K562 (cell line): ENCODE measurements around the gene FANCI.

ENCODE experiments used
- BCLAF1 ChIP-seq, 2 experiments: fragments of 450-650 bp in 1 of 2; IDR thresholded peaks; 2 replicates each; pipeline ENCODE4 v1.6.1; 2011 to 2017; ENCODE audit warnings: low read depth in 2 of 2, antibody characterized with exemption in 1 of 2, borderline replicate concordance in 1 of 2, low read length in 1 of 2, mild to moderate bottlenecking in 1 of 2, mixed read lengths in 1 of 2; ENCODE audit not compliant: control insufficient read depth in 1 of 2
- BRF2 ChIP-seq: IDR thresholded peaks from 3 replicates; pipeline ENCODE4 v1.6.1; 2011; ENCODE audit warnings: borderline replicate concordance, mild to moderate bottlenecking; ENCODE audit not compliant: insufficient read length, insufficient read depth
- CHD2 ChIP-seq: IDR thresholded peaks from 2 replicates; pipeline ENCODE4 v1.6.1; 2011; ENCODE audit warnings: low read depth, low read length
- CTCF ChIP-seq, 3 experiments: IDR thresholded peaks in 2 of 3; conservative IDR thresholded peaks in 1 of 3; 2 replicates each; pipeline ENCODE4 v1.5.1; 2011 to 2012; ENCODE audit warnings: low read length in 3 of 3, mild to moderate bottlenecking in 3 of 3, control low read depth in 2 of 3, improper control_type of control experiment in 1 of 3, inconsistent platforms in 1 of 3, low read depth in 1 of 3, mixed read lengths in 1 of 3, moderate library complexity in 1 of 3; ENCODE audit not compliant: insufficient read depth in 2 of 3
- DNMT1 ChIP-seq: fragments of 450-650 bp; IDR thresholded peaks from 2 replicates; pipeline ENCODE4 v1.6.1; 2016; ENCODE audit warnings: antibody characterized with exemption, mild to moderate bottlenecking
- SMC3 ChIP-seq: conservative IDR thresholded peaks from 2 replicates; pipeline ENCODE4 v1.6.1; 2011; ENCODE audit warnings: low read depth, low read length, improper control_type of control experiment; ENCODE audit not compliant: insufficient read depth

- TF ChIP-seq BRF2 = no peak
- no peak for TF ChIP-seq SMC3
- no peak for TF ChIP-seq BCLAF1 (IDR thresholded peaks at IDR 0.05; ENCODE audit: borderline replicate concordance in 1 of 2, control insufficient read depth in 1 of 2, low read depth in 2 of 2, low read length in 1 of 2)
- no peak for TF ChIP-seq CHD2
- no peak for TF ChIP-seq DNMT1
- TF ChIP-seq CTCF (IDR thresholded peaks at IDR 0.05 in 2 of 3, conservative IDR thresholded peaks at IDR 0.05 in 1 of 3; ENCODE audit: insufficient read depth in 2 of 3, low read depth in 1 of 3, low read length in 3 of 3) = no peak
Observed at GRCh38 chr15:89307046-89307587, 63.3 kb downstream of the FANCI start.
